ENCODE results near the gene OMA1.
"Not testable (repeated sequence)": the region's sequence is repeated elsewhere in the genome, so short reads cannot be mapped to it uniquely, and the experiment has no call there.

OMA1 gene

GRCh38 chr1:58531842-58532241, 14.7 kb downstream of the OMA1 start:
- H3K4me3 Mint-ChIP-seq; DNase-seq; H3K4me1 Mint-ChIP-seq (ENCODE audit: low read depth in 2 of 2); H3K9me3 Mint-ChIP-seq; H3K27me3 Mint-ChIP-seq; H3K36me3 Mint-ChIP-seq (ENCODE audit: insufficient read depth); ATAC-seq (replicated peaks); H3K27ac Mint-ChIP-seq: not testable (repeated sequence)

DNA sequence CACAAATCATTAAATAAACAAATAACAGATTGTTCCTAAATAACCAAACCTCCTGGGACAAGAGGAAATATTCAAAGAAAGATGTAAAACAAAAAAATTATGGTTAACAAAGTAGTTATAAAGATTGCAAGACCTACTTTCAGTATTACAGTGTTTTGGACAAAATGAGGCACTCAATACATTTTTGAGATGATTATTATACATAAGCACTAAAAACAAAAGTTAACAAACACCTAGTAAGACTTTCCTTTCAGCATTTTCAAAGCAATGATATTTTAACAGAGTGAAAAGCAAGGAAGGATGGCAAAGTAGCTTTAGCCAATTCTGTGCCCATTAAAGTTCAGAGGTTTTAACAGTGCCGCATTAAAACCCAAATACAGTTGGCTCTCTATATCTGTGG, 17.2 kb downstream of the OMA1 start:
- DNase-seq: no peak
- H3K4me3 Mint-ChIP-seq: no peak overlapping the region
- H3K27me3 Mint-ChIP-seq: no peaks in the 10 kb centered on the region

DNA sequence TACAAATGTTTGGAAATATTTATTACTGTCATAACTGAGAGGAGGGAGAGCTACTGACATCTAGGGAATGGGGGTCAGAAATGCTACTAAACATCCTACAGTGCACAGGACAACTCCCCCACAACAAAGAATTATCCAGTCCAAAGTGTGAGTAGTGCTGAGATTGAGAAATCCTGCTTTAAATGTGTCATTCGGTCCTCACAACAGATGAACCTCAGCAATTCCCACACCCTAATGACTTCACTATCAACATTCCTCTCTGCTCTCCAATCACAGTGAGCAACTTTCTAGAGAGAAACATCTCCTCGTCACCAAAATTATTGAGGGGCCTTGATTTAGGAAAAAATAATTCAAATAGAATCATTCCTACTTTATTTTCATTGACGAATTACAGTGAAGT, 18.0 kb downstream of the OMA1 start:
- Mint-ChIP-seq H3K36me3 (ENCODE audit: insufficient read depth) (peaks cover 21% of the 10 kb centered on the region), H3K27ac (no peak overlapping the region), H3K27me3 (no peaks in the 10 kb centered on the region), H3K4me3 (no peak overlapping the region), H3K4me1 (ENCODE audit: low read depth in 2 of 2) (no peaks in the 10 kb centered on the region), H3K9me3 (no peaks in the 10 kb centered on the region)
- DNase-seq (no peak), ATAC-seq (replicated peaks) (no peak)

More for the DNA sequence above, 17.2 kb downstream of the OMA1 start:
- no peak for ATAC-seq (replicated peaks)
- Mint-ChIP-seq H3K4me1 (ENCODE audit: low read depth in 2 of 2) (no peaks in the 10 kb centered on the region), H3K27ac (no peak overlapping the region), H3K9me3 (no peaks in the 10 kb centered on the region), H3K36me3 (ENCODE audit: insufficient read depth) (peaks cover 14% of the 10 kb centered on the region)

GRCh38 chr1:58524353-58524945, 22.1 kb downstream of the OMA1 start:
- Mint-ChIP-seq H3K36me3 (ENCODE audit: insufficient read depth) (peaks cover 41% of the 10 kb centered on the region), H3K4me3 (no peak overlapping the region), H3K9me3 (no peaks in the 10 kb centered on the region), H3K27ac (no peak overlapping the region), H3K27me3 (no peaks in the 10 kb centered on the region), H3K4me1 (ENCODE audit: low read depth in 2 of 2) (peaks cover 0 to 3% of the 10 kb centered on the region in 2 donors)
- DNase-seq (no peak), ATAC-seq (replicated peaks) (no peak)

GRCh38 chr1:58515794-58516401, 30.6 kb downstream of the OMA1 start:
- H3K36me3 Mint-ChIP-seq (ENCODE audit: insufficient read depth): peaks cover 23% of the 10 kb centered on the region
- H3K27ac Mint-ChIP-seq: peak overlapping the region in 1 of 2 donors; percentile 74
- peaks cover 4 to 8% of the 10 kb centered on the region in 2 donors for H3K4me1 Mint-ChIP-seq (ENCODE audit: low read depth in 2 of 2)
- H3K9me3 Mint-ChIP-seq: no peaks in the 10 kb centered on the region
- peak; percentile 35 to 40 (median 38) for DNase-seq
- H3K4me3 Mint-ChIP-seq: no peak overlapping the region
- no peaks in the 10 kb centered on the region for H3K27me3 Mint-ChIP-seq
- ATAC-seq (replicated peaks): peak; percentile 60

GRCh38 chr1:58513956-58514355, 32.6 kb downstream of the OMA1 start:
- peaks cover 4 to 17% of the 10 kb centered on the region in 2 donors for H3K4me1 Mint-ChIP-seq (ENCODE audit: low read depth in 2 of 2)
- ATAC-seq (replicated peaks) (no peak), DNase-seq (no peak)
- no peak overlapping the region for H3K4me3 Mint-ChIP-seq
- no peaks in the 10 kb centered on the region for H3K27me3 Mint-ChIP-seq
- H3K36me3 Mint-ChIP-seq (ENCODE audit: insufficient read depth): peaks cover 22% of the 10 kb centered on the region
- H3K27ac Mint-ChIP-seq: peak overlapping the region in 1 of 2 donors; percentile 20
- no peaks in the 10 kb centered on the region for H3K9me3 Mint-ChIP-seq

DNA sequence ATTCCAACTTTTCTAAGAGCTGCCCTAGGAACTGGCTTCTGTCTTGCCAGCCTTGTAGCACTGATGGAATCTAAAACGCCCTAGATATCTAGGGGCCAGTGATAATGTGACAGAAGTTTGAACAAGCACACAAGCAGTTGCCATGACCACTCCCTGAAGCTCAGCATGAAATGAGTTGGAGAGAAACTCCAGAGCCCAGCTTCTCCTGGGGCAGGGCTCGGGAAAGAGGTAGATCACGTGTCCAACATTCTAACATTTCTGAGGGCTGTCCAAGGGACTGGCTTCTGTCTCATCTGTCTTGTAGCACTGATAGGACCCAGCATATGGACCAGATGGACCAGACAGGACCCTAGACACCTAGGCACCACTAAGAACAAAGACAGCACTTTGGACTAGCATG, 37.9 kb downstream of the OMA1 start:
- H3K27ac Mint-ChIP-seq: no peak overlapping the region
- no peaks in the 10 kb centered on the region for H3K27me3 Mint-ChIP-seq
- H3K9me3 Mint-ChIP-seq: no peaks in the 10 kb centered on the region
- H3K4me3 Mint-ChIP-seq: no peak overlapping the region
- ATAC-seq (replicated peaks) (no peak), DNase-seq (no peak)
- H3K4me1 Mint-ChIP-seq (ENCODE audit: low read depth in 2 of 2): peaks cover 11 to 21% of the 10 kb centered on the region in 2 donors
- peaks cover 35% of the 10 kb centered on the region for H3K36me3 Mint-ChIP-seq (ENCODE audit: insufficient read depth)

GRCh38 chr1:58505286-58505685, 41.2 kb downstream of the OMA1 start:
- H3K4me3 Mint-ChIP-seq: no peak overlapping the region
- no peak for DNase-seq
- no peak for ATAC-seq (replicated peaks)
- peaks cover 15 to 25% of the 10 kb centered on the region in 2 donors for H3K4me1 Mint-ChIP-seq (ENCODE audit: low read depth in 2 of 2)
- H3K27ac Mint-ChIP-seq: peak overlapping the region in 1 of 2 donors; percentile 18
- H3K27me3 Mint-ChIP-seq: no peaks in the 10 kb centered on the region
- H3K36me3 Mint-ChIP-seq (ENCODE audit: insufficient read depth): peaks cover 37% of the 10 kb centered on the region
- H3K9me3 Mint-ChIP-seq: no peaks in the 10 kb centered on the region

- ATAC-seq (replicated peaks): no peak
- no peak for DNase-seq
- Mint-ChIP-seq H3K27ac (no peak overlapping the region), H3K36me3 (ENCODE audit: insufficient read depth) (peaks cover 25% of the 10 kb centered on the region), H3K4me3 (no peak overlapping the region), H3K4me1 (ENCODE audit: low read depth in 2 of 2) (peaks cover 10 to 19% of the 10 kb centered on the region in 2 donors), H3K27me3 (no peaks in the 10 kb centered on the region), H3K9me3 (no peaks in the 10 kb centered on the region)
Measured at GRCh38 chr1:58502519-58502918, 44.0 kb downstream of the OMA1 start.

DNA sequence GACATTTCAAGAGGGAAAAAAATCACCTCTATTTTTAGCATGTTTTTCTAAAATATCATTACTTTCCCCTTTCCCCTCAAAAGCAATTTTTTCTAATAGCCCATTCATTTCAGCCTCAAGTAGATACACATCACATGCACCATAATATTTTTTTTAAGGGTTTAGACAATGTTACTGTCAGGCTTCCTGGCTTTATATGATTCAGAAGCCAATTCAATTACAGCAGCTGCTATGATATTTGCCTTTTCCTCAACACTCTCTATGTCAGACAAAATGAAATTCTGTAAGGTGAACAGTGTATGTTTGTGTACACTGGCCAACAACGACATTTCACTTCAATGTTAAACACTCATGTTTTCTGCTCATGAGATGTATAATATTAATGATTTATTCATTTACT, 46.5 kb downstream of the OMA1 start:
- Mint-ChIP-seq H3K36me3 (ENCODE audit: insufficient read depth) (peaks cover 26% of the 10 kb centered on the region), H3K27ac (no peak overlapping the region), H3K9me3 (no peaks in the 10 kb centered on the region), H3K4me1 (ENCODE audit: low read depth in 2 of 2) (peaks cover 12 to 19% of the 10 kb centered on the region in 2 donors), H3K4me3 (no peak overlapping the region), H3K27me3 (no peaks in the 10 kb centered on the region)
- no peak for DNase-seq
- ATAC-seq (replicated peaks): no peak

DNA sequence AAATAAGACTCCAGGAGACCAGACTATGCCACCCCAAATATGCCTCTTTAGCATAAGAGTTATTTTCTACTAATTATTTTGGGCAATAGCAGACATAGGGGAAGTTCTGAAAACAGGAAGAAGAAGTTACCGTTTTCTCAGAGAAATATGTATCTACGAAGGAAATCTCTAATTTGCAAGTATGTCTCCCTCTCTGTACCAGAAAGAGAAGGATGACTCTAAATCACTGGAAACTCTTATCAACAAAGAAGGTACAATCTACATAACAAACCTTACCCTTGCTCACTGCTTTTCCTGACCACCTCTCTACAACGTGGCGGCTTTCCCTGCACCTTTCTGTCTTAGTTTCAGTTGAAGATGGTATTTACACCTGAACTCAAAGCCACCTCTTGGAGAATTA, 49.0 kb downstream of the OMA1 start:
- DNase-seq: no peak
- peaks cover 14% of the 10 kb centered on the region for H3K36me3 Mint-ChIP-seq (ENCODE audit: insufficient read depth)
- H3K4me1 Mint-ChIP-seq (ENCODE audit: low read depth in 2 of 2): peaks cover 6 to 13% of the 10 kb centered on the region in 2 donors
- no peak for ATAC-seq (replicated peaks)
- H3K9me3 Mint-ChIP-seq: no peaks in the 10 kb centered on the region
- H3K27ac Mint-ChIP-seq: no peak overlapping the region
- no peak overlapping the region for H3K4me3 Mint-ChIP-seq
- H3K27me3 Mint-ChIP-seq: no peaks in the 10 kb centered on the region

GRCh38 chr1:58496042-58496441, 50.5 kb downstream of the OMA1 start:
- Mint-ChIP-seq H3K36me3 (ENCODE audit: insufficient read depth) (peaks cover 14% of the 10 kb centered on the region), H3K4me1 (ENCODE audit: low read depth in 2 of 2) (peaks cover 8 to 16% of the 10 kb centered on the region in 2 donors), H3K27me3 (no peaks in the 10 kb centered on the region), H3K9me3 (no peaks in the 10 kb centered on the region), H3K4me3 (no peak overlapping the region), H3K27ac (no peak overlapping the region)
- DNase-seq (no peak), ATAC-seq (replicated peaks) (no peak)

GRCh38 chr1:58488914-58489313, 57.6 kb downstream of the OMA1 start:
- H3K9me3 Mint-ChIP-seq; DNase-seq; ATAC-seq (replicated peaks); H3K4me3 Mint-ChIP-seq; H3K36me3 Mint-ChIP-seq (ENCODE audit: insufficient read depth); H3K27me3 Mint-ChIP-seq: not testable (repeated sequence)
- H3K4me1 Mint-ChIP-seq (ENCODE audit: low read depth in 2 of 2): peaks cover 20 to 21% of the 10 kb centered on the region in 2 donors
- H3K27ac Mint-ChIP-seq: peak overlapping the region; percentile 17 to 26

- no peaks in the 10 kb centered on the region for H3K27me3 Mint-ChIP-seq
- DNase-seq (no peak), ATAC-seq (replicated peaks) (peak; percentile 26)
- H3K36me3 Mint-ChIP-seq (ENCODE audit: insufficient read depth): peaks cover 15% of the 10 kb centered on the region
- peak overlapping the region; percentile 6 to 44 for H3K27ac Mint-ChIP-seq
- H3K4me3 Mint-ChIP-seq: no peak overlapping the region
- no peaks in the 10 kb centered on the region for H3K9me3 Mint-ChIP-seq
- H3K4me1 Mint-ChIP-seq (ENCODE audit: low read depth in 2 of 2): peaks cover 14 to 18% of the 10 kb centered on the region in 2 donors
Measured at GRCh38 chr1:58487002-58487401, 59.5 kb downstream of the OMA1 start.

Measured in effector memory CD8-positive, alpha-beta T cell (primary cell).